Coronary artery (tissue), 2 donors: ENCODE measurements around the gene OR2C3.
"Not testable (repeated sequence)": the region's sequence is repeated elsewhere in the genome, so short reads cannot be mapped to it uniquely, and the experiment has no call there.

Experiments
- DNase-seq: peaks from one replicate; pipeline ENCODE4 v3.0.0-alpha.2; 2017; ENCODE audit warnings: low spot score
- H3K27ac ChIP-seq, 2 donors: fragments of 200-600 bp; sonication (generic); one replicate each; pipeline ENCODE4 v1.5.1; 2016 to 2019
- H3K4me3 ChIP-seq: fragments of 200-600 bp; sonication (generic); 2 replicates; pipeline ENCODE4 v1.5.1; 2016; ENCODE audit warnings: mild to moderate bottlenecking, moderate library complexity
- CTCF ChIP-seq: fragments of 200-600 bp; sonication (generic); IDR thresholded peaks from one replicate; pipeline ENCODE4 v1.5.1; 2019; ENCODE audit warnings: antibody characterized with exemption

The OR2C3 gene

GRCh38 chr1:247491328-247491727, 44.9 kb downstream of the OR2C3 start:
- Histone ChIP-seq H3K27ac (no peak overlapping the region), H3K4me3 (no peak overlapping the region)
- no peak for DNase-seq
- no peak for TF ChIP-seq CTCF

GRCh38 chr1:247487057-247487456, 49.2 kb downstream of the OR2C3 start:
- TF ChIP-seq CTCF, result no peak
- Histone ChIP-seq H3K4me3 (no peak overlapping the region), H3K27ac (no peak overlapping the region)
- DNase-seq, result no peak

DNA sequence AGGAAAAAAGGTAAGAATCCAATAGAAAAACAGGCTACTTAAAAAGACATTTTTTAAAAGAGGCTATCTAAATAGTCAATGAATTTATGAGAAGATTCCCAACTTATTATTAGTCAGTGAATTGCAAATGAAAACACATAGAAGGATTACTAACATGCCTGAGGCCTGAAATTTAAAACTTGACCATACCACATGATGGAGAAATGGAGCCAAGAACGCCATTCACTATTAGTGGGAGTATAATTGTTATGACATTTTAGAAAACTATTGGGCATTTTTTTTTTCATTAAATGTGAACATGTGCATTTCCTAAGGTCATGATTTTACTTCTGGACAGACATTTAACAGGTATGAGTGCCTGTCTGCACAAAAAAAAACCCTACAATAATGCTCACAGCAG, 53.5 kb downstream of the OR2C3 start:
- no peak for DNase-seq
- Histone ChIP-seq H3K4me3 (no peak overlapping the region), H3K27ac (no peak overlapping the region)
- TF ChIP-seq CTCF, result no peak

- not testable (repeated sequence) for H3K27ac ChIP-seq, DNase-seq, H3K4me3 ChIP-seq
Measured at GRCh38 chr1:247476328-247477058, 59.7 kb downstream of the OR2C3 start.

DNA sequence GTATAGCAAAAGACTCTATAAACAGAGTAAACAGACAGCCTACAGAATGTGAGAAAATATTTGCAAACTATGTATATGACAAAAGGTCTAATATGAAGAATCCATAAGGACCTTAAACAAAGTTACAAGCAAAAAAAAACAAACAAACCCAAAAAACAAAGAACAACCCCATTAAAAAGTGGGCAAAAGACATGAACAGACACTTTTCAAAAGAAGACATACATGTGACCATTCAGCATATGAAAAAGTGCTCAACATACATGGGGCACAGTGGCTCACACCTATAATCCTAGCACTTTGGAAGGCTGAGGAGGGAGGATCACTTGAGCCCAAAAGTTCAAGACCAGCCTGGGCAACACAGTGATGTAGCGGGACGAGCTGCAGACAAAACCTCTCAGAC, 60.4 kb downstream of the OR2C3 start:
- no peak for TF ChIP-seq CTCF
- H3K4me3 ChIP-seq, result no peak overlapping the region
- H3K27ac ChIP-seq, result no peak overlapping the region
- DNase-seq, result no peak
